Stimulated activated CD8-positive, alpha-beta memory T cell treated with anti-CD3 and anti-CD28 coated beads, Interleukin-12 subunit alpha, Interleukin-12 subunit beta, amount 100 ng/mL, for 1 hour (primary cell): ENCODE results near the gene SLC45A2.
"Not testable (repeated sequence)": the region's sequence is repeated elsewhere in the genome, so short reads cannot be mapped to it uniquely, and the experiment has no call there.

Experiments
- DNase-seq: peaks from one replicate; pipeline ENCODE4 v3.0.0-alpha.2; 2020; ENCODE audit warnings: low read depth

SLC45A2 gene

DNA sequence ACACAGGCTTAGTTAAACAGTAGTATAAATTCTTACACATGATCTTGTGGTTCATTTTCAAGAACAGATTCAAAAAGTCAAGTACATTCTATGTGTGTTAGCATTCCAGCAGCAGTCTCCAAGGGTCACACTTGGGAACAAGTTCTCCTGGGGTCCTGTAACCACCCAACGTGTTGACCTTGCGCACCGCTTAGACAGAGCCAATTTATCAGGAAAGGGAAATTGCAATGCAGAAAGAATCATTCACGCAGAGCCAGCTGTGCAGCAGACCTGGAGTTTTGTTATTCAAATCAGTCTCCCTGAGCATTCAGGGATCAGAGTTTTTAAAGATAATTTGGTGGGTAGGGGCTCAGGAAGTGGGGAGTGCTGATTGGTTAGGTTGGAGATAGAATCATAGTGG is 56.8 kb downstream of the SLC45A2 start:
- DNase-seq: no peak

DNA sequence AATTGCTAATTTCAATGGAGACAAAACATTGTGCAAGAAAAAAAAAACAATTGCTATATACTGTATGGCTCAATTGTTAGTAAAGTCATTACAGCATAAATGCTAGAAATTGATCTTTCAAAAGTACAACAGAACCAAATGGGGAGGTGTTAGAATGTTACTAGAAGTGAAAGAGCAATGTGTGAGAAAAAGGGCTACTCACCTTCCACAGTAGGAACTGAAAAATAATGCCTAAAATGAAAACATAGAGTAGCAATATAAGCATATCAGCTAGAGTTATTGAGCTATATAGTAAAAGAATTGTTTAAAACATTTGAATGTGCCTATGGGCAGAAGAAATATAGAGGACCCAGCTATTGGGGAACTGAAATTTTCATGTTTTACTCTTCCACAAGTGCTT is 59.2 kb downstream of the SLC45A2 start:
- DNase-seq: no peak

DNA sequence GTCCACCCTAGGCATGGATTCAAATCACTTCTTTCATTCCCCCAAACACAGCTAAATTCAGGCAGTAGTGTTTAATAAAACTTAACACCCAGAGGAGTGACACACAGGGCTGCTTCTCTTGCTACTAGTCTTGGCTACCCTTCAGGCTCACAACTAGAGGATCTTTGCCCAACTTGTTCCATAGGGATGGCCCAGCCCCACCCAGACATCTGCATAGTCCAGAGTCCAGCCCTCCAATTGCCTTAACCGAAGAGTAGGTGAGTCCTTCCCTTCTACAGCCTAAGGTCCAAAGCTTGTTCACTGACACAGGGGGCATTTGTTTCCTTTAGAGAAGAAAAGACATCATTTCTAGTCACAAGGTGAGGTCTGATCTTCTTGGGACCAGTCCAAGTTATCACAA is 63.5 kb downstream of the SLC45A2 start:
- no peak for DNase-seq

DNA sequence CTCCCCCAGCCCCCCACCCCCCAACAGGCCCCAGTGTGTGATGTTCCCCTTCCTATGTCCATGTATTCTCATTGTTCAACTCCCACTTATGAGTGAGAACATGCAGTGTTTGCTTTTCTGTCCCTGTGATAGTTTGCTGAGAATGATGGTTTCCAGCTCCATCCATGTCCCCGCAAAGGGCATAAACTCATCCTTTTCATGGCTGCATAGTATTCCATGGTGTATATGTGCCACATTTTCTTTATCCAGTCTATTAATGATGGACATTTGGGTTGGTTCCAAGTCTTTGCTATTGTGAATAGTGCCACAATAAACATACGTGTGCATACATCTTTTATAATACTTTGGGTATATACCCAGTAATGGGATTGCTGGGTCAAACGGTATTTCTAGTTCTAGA is 69.6 kb downstream of the SLC45A2 start:
- not testable (repeated sequence) for DNase-seq

DNA sequence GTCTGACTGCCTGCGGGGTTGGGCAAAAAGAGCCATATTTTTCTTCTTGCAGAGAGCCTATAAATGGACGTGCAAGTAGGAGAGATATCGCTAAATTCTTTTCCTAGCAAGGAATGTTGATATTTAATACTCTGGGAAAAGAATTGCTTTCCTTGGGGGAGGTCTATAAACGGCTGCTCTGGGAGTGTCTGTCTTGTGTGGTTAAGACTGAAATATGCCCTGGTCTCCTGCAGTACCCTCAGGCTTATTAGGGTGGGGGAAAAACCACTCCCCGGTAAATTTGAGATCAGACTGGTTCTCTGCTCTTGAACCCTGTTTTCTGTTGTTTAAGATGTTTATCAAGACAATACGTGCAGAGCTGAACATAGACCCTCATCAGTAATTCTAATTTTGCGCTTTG is 78.2 kb downstream of the SLC45A2 start:
- not testable (repeated sequence) for DNase-seq

DNA sequence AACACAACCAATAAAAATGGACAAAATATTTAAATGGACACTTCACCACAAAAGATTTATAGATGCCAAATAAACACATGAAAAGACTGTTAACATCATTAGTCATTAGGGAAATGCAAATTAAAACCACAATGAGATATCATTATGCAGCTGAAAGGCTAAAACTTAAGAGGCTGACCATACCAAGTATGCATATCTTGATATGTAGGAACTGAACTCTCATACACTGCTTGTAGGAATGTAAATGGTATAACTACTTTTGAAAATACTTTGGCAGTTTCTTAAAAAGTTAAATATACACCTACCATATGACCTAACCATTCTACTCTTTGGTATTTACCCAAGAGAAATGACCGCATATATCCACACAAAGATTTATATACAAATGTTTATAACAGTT is 79.1 kb downstream of the SLC45A2 start:
- no peak for DNase-seq

DNA sequence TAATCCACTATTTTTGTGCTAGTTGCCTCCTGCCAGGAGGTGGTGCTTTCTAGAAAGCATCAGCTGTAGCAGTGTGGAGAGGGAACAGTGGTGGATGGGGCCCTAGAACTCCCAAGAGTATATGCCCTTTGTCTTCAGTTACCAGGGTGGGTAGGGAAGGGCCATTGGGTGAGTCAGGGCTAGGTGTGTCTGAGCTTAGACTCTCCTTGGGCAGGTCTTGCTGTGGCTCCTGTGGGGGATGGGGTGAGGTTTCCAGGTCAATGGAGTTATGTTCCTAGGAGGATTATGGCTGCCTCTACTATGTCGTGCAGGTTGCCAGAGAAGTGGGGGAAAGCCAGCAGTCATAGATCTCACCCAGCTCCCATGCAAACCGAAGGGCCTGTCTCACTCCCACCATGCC is 81.4 kb downstream of the SLC45A2 start:
- no peak for DNase-seq

DNA sequence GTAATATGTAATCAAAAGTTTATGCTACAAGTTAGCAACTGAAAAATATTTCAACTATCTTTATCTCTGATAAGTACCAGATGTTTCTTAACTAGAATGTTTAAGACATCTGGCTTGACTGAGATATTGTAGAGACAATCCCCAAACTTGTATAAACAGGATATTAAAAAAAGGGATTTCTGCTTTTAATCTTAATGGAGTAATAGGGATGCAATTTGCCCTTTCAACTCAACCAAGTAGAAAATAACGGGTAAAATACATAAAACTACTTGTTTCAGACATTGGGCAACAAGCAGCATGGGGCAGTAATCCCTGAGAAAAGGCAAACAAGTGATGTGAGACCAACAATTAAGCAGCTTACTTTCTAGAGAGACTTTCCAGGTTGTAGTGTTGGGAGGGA is 83.3 kb downstream of the SLC45A2 start:
- no peak for DNase-seq
